Endodermal cell (in vitro differentiated cells): ENCODE data around the gene STPG3. TPM values are rescaled to one million over a fixed set of nuclear protein-coding genes. Genes with fewer than 3 reads are reported as not detected.
A peak's percentile ranks its signal among the peaks of the same experiment; 100 is the strongest.
"Not testable (repeated sequence)": the region's sequence is repeated elsewhere in the genome, so short reads cannot be mapped to it uniquely, and the experiment has no call there.

Experiments used
- DNase-seq: peaks from one replicate; pipeline ENCODE4 v3.0.0-alpha.2; 2017
- H3K27ac ChIP-seq: 2 replicates; pipeline ENCODE4 v1.5.1; 2013; ENCODE audit warnings: mild to moderate bottlenecking, low read depth, low read length, moderate library complexity
- H3K27me3 ChIP-seq: 2 replicates; pipeline ENCODE4 v1.6.1; 2013; ENCODE audit warnings: mild to moderate bottlenecking, low read length, moderate library complexity; ENCODE audit not compliant: insufficient read depth, control insufficient read depth, poor library complexity, severe bottlenecking
- H3K36me3 ChIP-seq: 2 replicates; pipeline ENCODE4 v1.7.0; 2013; ENCODE audit warnings: mild to moderate bottlenecking, low read length, moderate library complexity; ENCODE audit not compliant: control insufficient read depth, insufficient read depth
- H3K4me1 ChIP-seq: one replicate; pipeline ENCODE4 v1.7.0; 2013; ENCODE audit warnings: low read length; ENCODE audit not compliant: control insufficient read depth, insufficient read depth
- H3K4me3 ChIP-seq: 2 replicates; pipeline ENCODE4 v1.5.1; 2013; ENCODE audit warnings: mild to moderate bottlenecking, low read length, moderate library complexity
- H3K9ac ChIP-seq: 2 replicates; pipeline ENCODE4 v1.6.1; 2013; ENCODE audit warnings: mild to moderate bottlenecking, low read length, moderate library complexity; ENCODE audit not compliant: poor library complexity, severe bottlenecking; ENCODE audit errors: extremely low read depth
- H3K9me3 ChIP-seq: 2 replicates; pipeline ENCODE4 v1.6.1; 2013; ENCODE audit warnings: mild to moderate bottlenecking, low read length, moderate library complexity; ENCODE audit not compliant: control insufficient read depth
- H3K27ac Mint-ChIP-seq: 2 replicates; pipeline ENCODE4 v1.8.0; 2020; ENCODE audit warnings: mixed read lengths
- H3K27me3 Mint-ChIP-seq: 2 replicates; pipeline ENCODE4 v1.8.0; 2021; ENCODE audit warnings: mild to moderate bottlenecking, mixed read lengths; ENCODE audit not compliant: insufficient read depth
- H3K36me3 Mint-ChIP-seq: 2 replicates; pipeline ENCODE4 v1.8.0; 2020; ENCODE audit warnings: low read depth, mixed read lengths
- H3K4me1 Mint-ChIP-seq: 2 replicates; pipeline ENCODE4 v1.8.0; 2020; ENCODE audit warnings: mixed read lengths
- H3K4me3 Mint-ChIP-seq: 2 replicates; pipeline ENCODE4 v1.8.0; 2020; ENCODE audit warnings: mild to moderate bottlenecking, moderate library complexity, mixed read lengths
- H3K9me3 Mint-ChIP-seq: 2 replicates; pipeline ENCODE4 v1.8.0; 2020; ENCODE audit warnings: mild to moderate bottlenecking, mixed read lengths
- WGBS, 2 experiments: methylation state at CpG; one replicate each; pipeline versions ENCODE4 v1.1.5 to v1.1.7; 2013; ENCODE audit warnings: missing lambda C conversion rate in 2 of 2, mixed read lengths in 1 of 2; ENCODE audit not compliant: insufficient coverage in 1 of 2, insufficient read length in 1 of 2; 5-methylcytosine and 5-hydroxymethylcytosine counted together
- total RNA-seq, 2 donors: library from RNA; stranded (reverse); fragmentation: NEBNext Ultra II Directional in 1 of 2; extraction: Animal tissue kit (Norgen Biotek cat#: 25700) in 1 of 2; gene quantifications; 2 replicates in 1 of 2; 3 replicates in 1 of 2; pipeline ENCODE4 v1.2.1, GENCODE V29; 2021
- TF ChIP-seq, protein P1 (sequence below): fragments of 200-600 bp; sonication (generic); conservative IDR thresholded peaks from 2 replicates; pipeline ENCODE4 v1.5.0; 2021; ENCODE audit warnings: antibody characterized with exemption, mild to moderate bottlenecking

STPG3 gene
- total RNA-seq, 2 donors from 2014 or later = not detected

DNA sequence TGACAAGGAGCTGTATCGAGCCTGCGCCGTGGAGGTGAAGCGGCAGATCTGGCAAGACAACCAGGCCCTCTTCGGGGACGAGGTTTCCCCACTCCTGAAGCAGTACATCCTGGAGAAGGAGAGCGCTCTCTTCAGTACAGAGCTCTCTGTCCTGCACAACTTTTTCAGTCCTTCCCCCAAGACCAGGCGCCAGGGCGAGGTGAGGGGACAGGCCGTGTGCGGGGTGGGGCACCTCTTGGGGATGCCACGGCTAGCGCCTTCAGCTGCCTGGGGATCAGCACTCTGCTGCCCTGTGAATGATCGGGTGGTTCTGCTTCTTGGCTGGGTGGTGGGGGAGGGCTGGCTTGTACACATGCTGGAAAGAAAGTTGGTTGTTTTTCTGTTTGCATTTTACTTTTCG lies 5.8 kb downstream of the STPG3 start:
- H3K9ac ChIP-seq = no peak overlapping the region
- no peaks in the 10 kb centered on the region for H3K9me3 ChIP-seq
- H3K27ac ChIP-seq = no peak overlapping the region
- Mint-ChIP-seq H3K36me3 (peaks cover 27% of the 10 kb centered on the region), H3K27me3 (no peaks in the 10 kb centered on the region), H3K4me1 (peaks cover 5% of the 10 kb centered on the region), H3K9me3 (no peaks in the 10 kb centered on the region), H3K4me3 (peak overlapping the region; percentile 72), H3K27ac (no peak overlapping the region)
- 95 to 100% methylated on average over 6 to 15 of the region's 15 CpGs for WGBS, 2 experiments
- TF ChIP-seq, protein P1, sequence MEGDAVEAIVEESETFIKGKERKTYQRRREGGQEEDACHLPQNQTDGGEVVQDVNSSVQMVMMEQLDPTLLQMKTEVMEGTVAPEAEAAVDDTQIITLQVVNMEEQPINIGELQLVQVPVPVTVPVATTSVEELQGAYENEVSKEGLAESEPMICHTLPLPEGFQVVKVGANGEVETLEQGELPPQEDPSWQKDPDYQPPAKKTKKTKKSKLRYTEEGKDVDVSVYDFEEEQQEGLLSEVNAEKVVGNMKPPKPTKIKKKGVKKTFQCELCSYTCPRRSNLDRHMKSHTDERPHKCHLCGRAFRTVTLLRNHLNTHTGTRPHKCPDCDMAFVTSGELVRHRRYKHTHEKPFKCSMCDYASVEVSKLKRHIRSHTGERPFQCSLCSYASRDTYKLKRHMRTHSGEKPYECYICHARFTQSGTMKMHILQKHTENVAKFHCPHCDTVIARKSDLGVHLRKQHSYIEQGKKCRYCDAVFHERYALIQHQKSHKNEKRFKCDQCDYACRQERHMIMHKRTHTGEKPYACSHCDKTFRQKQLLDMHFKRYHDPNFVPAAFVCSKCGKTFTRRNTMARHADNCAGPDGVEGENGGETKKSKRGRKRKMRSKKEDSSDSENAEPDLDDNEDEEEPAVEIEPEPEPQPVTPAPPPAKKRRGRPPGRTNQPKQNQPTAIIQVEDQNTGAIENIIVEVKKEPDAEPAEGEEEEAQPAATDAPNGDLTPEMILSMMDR = no peak
- H3K27me3 ChIP-seq = no peaks in the 10 kb centered on the region
- no peak for DNase-seq
- peaks cover 16% of the 10 kb centered on the region for H3K4me1 ChIP-seq
- peak overlapping the region; percentile 94 for H3K4me3 ChIP-seq
- H3K36me3 ChIP-seq = peaks cover 25% of the 10 kb centered on the region

DNA sequence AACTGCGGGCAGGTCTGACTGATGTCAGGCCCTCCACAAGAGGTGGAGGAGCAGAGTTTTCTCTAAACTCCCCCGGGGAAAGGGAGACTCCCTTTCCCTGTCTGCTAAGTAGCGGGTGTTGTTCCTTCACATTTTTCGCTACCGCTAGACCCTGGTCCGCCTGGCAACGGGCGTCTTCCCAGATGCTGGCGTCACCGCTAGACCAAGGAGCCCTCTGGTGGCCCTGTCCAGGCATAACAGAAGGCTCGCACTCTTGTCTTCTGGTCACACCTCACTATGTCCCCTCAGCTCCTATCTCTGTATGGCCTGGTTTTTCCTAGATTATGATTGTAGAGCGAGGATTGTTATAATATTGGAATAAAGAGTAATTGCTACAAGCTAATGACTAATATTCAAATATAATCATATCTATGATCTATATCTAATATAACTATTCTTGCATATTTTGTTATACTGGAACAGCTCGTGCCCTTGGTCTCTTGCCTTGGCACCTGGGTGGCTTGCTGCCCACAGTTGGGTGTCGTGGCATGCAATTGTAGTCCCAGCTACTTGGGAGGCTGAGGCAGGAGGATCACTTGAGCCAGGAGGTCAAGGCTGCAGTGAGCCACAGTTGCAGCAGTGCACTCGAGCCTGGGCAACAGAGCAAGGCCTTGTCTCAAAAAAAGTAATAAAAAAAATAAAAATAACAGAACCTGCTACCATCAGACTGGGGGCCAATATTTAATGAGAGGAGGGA lies 11.3 kb downstream of the STPG3 start:
- TF ChIP-seq, protein P1 = peak; percentile 67
- peak; percentile 76 for DNase-seq
- 54 to 83% methylated on average over 3 to 12 of the region's 15 CpGs for WGBS, 2 experiments
- peaks cover 29% of the 10 kb centered on the region for H3K36me3 Mint-ChIP-seq
- H3K9ac ChIP-seq, H3K27me3 Mint-ChIP-seq, H3K27ac ChIP-seq, H3K27me3 ChIP-seq, H3K9me3 ChIP-seq, H3K4me3 ChIP-seq, H3K4me1 ChIP-seq, H3K9me3 Mint-ChIP-seq, H3K4me1 Mint-ChIP-seq, H3K27ac Mint-ChIP-seq, H3K4me3 Mint-ChIP-seq: not testable (repeated sequence)
- H3K36me3 ChIP-seq = peaks cover 41% of the 10 kb centered on the region

DNA sequence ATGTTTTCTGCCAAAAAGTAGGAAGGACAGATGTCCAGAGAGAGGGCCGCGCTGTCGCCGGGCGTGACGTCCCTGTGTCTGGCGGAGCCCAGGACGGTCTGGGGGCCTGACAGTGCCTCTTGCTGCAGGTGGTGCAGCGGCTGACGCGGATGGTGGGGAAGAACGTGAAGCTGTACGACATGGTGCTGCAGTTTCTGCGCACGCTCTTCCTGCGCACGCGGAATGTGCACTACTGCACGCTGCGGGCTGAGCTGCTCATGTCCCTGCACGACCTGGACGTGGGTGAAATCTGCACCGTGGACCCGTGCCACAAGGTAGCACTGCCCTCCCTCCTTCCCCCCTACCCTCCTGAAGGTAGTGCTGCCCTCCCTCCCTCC lies 11.8 kb downstream of the STPG3 start:
- H3K27me3 ChIP-seq = no peaks in the 10 kb centered on the region
- Mint-ChIP-seq H3K4me3 (no peak overlapping the region), H3K27me3 (no peaks in the 10 kb centered on the region), H3K36me3 (peaks cover 32% of the 10 kb centered on the region), H3K9me3 (no peaks in the 10 kb centered on the region), H3K4me1 (no peaks in the 10 kb centered on the region), H3K27ac (no peak overlapping the region)
- H3K9me3 ChIP-seq = no peaks in the 10 kb centered on the region
- H3K27ac ChIP-seq = no peak overlapping the region
- no peak overlapping the region for H3K9ac ChIP-seq
- H3K4me1 ChIP-seq = no peaks in the 10 kb centered on the region
- peak; percentile 45 for DNase-seq
- peaks cover 42% of the 10 kb centered on the region for H3K36me3 ChIP-seq
- 92 to 93% methylated on average over 20 to 24 of the region's 24 CpGs for WGBS, 2 experiments
- no peak overlapping the region for H3K4me3 ChIP-seq
- TF ChIP-seq, protein P1 = no peak
